Osteoblast (primary cell): ENCODE results near the gene CLEC18B. TPM values are rescaled to one million over a fixed set of nuclear protein-coding genes. Genes with fewer than 3 reads are reported as not detected.
"Not testable (repeated sequence)": the region's sequence is repeated elsewhere in the genome, so short reads cannot be mapped to it uniquely, and the experiment has no call there.

Experiments
- DNase-seq: peaks from one replicate; pipeline ENCODE4 v3.0.0; 2011; ENCODE audit warnings: low spot score, mixed read lengths; ENCODE audit not compliant: insufficient read length; ENCODE audit errors: missing footprints
- H2AFZ ChIP-seq: 2 replicates; pipeline ENCODE4 v1.6.0; 2011; ENCODE audit warnings: mild to moderate bottlenecking, low read length
- H3K27ac ChIP-seq: 2 replicates; pipeline ENCODE4 v1.5.1; 2011; ENCODE audit warnings: mild to moderate bottlenecking, low read depth, low read length, moderate library complexity
- H3K27me3 ChIP-seq: 2 replicates; pipeline ENCODE4 v1.6.0; 2012; ENCODE audit warnings: mild to moderate bottlenecking, control low read depth, inconsistent platforms, low read length, moderate library complexity; ENCODE audit not compliant: insufficient read depth
- H3K36me3 ChIP-seq: 2 replicates; pipeline ENCODE4 v1.5.1; 2011; ENCODE audit warnings: mild to moderate bottlenecking, low read length, control low read depth, moderate library complexity; ENCODE audit not compliant: insufficient read depth
- H3K4me1 ChIP-seq: 2 replicates; pipeline ENCODE4 v1.5.1; 2011; ENCODE audit warnings: mild to moderate bottlenecking, low read length, control low read depth, moderate library complexity; ENCODE audit not compliant: insufficient read depth
- H3K4me2 ChIP-seq: 2 replicates; pipeline ENCODE4 v1.6.0; 2011; ENCODE audit warnings: mild to moderate bottlenecking, low read length; ENCODE audit not compliant: insufficient read depth
- H3K4me3 ChIP-seq: fragments of 200-600 bp; sonication (generic); 3 replicates; pipeline ENCODE4 v1.5.1; 2012; ENCODE audit warnings: mild to moderate bottlenecking, low read length, inconsistent platforms; ENCODE audit not compliant: insufficient read depth
- H3K79me2 ChIP-seq: 2 replicates; pipeline ENCODE4 v1.6.0; 2012; ENCODE audit warnings: mild to moderate bottlenecking, low read length, control low read depth, inconsistent platforms; ENCODE audit not compliant: insufficient read depth
- H3K9me3 ChIP-seq: 2 replicates; pipeline ENCODE4 v1.5.1; 2011; ENCODE audit warnings: low read depth, low read length, control low read depth
- H4K20me1 ChIP-seq: 2 replicates; pipeline ENCODE4 v1.6.0; 2012; ENCODE audit warnings: mild to moderate bottlenecking, low read length, control low read depth; ENCODE audit not compliant: insufficient read depth
- CTCF ChIP-seq: IDR thresholded peaks from 2 replicates; pipeline ENCODE4 v1.5.1; 2011; ENCODE audit warnings: mild to moderate bottlenecking, low read depth, low read length, moderate library complexity; ENCODE audit errors: extremely low read depth
- total RNA-seq: library from RNA; depleted of rRNA; stranded (reverse); fragments of >200 nt; gene quantifications from 2 replicates; pipeline ENCODE4 v1.2.3, GENCODE V29; 2012

The CLEC18B gene
- 0.72 and 0.88 TPM in 2 replicates for total RNA-seq

GRCh38 chr16:74420612-74421481, at the start of gene CLEC18B:
Gene CLEC18B, minus strand, starts transcription at chr16:74421478. Its CDS starts 208 bp downstream, at chr16:74421270.
- not testable (repeated sequence) for H3K27ac ChIP-seq, H3K4me2 ChIP-seq, H3K79me2 ChIP-seq, H2AFZ ChIP-seq, H3K4me3 ChIP-seq, H3K27me3 ChIP-seq, H3K36me3 ChIP-seq, H3K9me3 ChIP-seq, H4K20me1 ChIP-seq, H3K4me1 ChIP-seq, DNase-seq

- Histone ChIP-seq H4K20me1 (no peaks in the 10 kb centered on the region), H3K79me2 (no peaks in the 10 kb centered on the region), H3K4me1 (peaks cover 13% of the 10 kb centered on the region), H2AFZ (no peak overlapping the region), H3K27me3 (no peaks in the 10 kb centered on the region), H3K9me3 (no peaks in the 10 kb centered on the region), H3K4me2 (no peak overlapping the region), H3K36me3 (peaks cover 65% of the 10 kb centered on the region), H3K4me3 (no peak overlapping the region), H3K27ac (no peak overlapping the region)
- no peak for TF ChIP-seq CTCF
- DNase-seq: no peak
These were observed 48.7 kb upstream of the CLEC18B start for GRCh38 chr16:74469946-74470478.

GRCh38 chr16:74468807-74469525, 47.7 kb upstream of the CLEC18B start:
- Histone ChIP-seq H3K27ac (no peak overlapping the region), H3K79me2 (no peaks in the 10 kb centered on the region), H4K20me1 (no peaks in the 10 kb centered on the region), H3K4me1 (peaks cover 15% of the 10 kb centered on the region), H3K4me2 (no peak overlapping the region), H3K9me3 (no peaks in the 10 kb centered on the region), H2AFZ (no peak overlapping the region), H3K4me3 (no peak overlapping the region), H3K36me3 (peaks cover 67% of the 10 kb centered on the region), H3K27me3 (no peaks in the 10 kb centered on the region)
- DNase-seq: no peak
- TF ChIP-seq CTCF: no peak

GRCh38 chr16:74466872-74467271, 45.6 kb upstream of the CLEC18B start:
- Histone ChIP-seq H3K27me3 (no peaks in the 10 kb centered on the region), H2AFZ (no peak overlapping the region), H3K9me3 (no peaks in the 10 kb centered on the region), H3K4me2 (no peak overlapping the region), H3K79me2 (no peaks in the 10 kb centered on the region), H3K36me3 (peaks cover 70% of the 10 kb centered on the region), H3K4me3 (no peak overlapping the region), H3K27ac (no peak overlapping the region), H4K20me1 (no peaks in the 10 kb centered on the region), H3K4me1 (peaks cover 15% of the 10 kb centered on the region)
- no peak for DNase-seq
- TF ChIP-seq CTCF: no peak
